Endothelial cell of umbilical vein (primary cell): ENCODE data around the gene ZNF273. TPM values are rescaled to one million over a fixed set of nuclear protein-coding genes. Genes with fewer than 3 reads are reported as not detected.

Source experiments
- BruUV-seq: library from RNA; stranded (reverse); fragments of 400-500 nt; replicated peaks from 2 replicates; lab custom pipeline; 2021; lab: Mats Ljungman, UMichigan
- CTCF ChIA-PET: fragments of 300-600, 350-600 bp; sonication (Branson Sonifier 250); formaldehyde crosslinking; loops from one replicate; lab custom pipeline; 2021; ENCODE audit warnings: antibody characterized with exemption, inconsistent platforms; lab: Charles Lee
- POLR2A ChIA-PET: fragments of 300-600, 350-600 bp; sonication (Branson Sonifier 250); formaldehyde crosslinking; loops from one replicate; lab custom pipeline; 2021; ENCODE audit warnings: antibody characterized with exemption, inconsistent platforms; lab: Charles Lee
- DNase-seq: peaks from one replicate; pipeline ENCODE4 v3.0.0-alpha.2; 2011; ENCODE audit warnings: low read depth, low spot score
- FAIRE-seq: peaks from 2 replicates; lab custom pipeline; 2011; peaks lifted over from hg19 to GRCh38; lab: Jason Lieb, UNC
- H2AFZ ChIP-seq: 2 replicates; pipeline ENCODE4 v1.6.0; 2012; ENCODE audit warnings: low read depth, low read length, control low read depth, inconsistent platforms
- H3K27ac ChIP-seq: 2 replicates; pipeline ENCODE4 v1.5.1; 2011; ENCODE audit warnings: low read depth, mild to moderate bottlenecking, control low read depth, low read length, moderate library complexity; ENCODE audit not compliant: insufficient read depth
- H3K27me3 ChIP-seq, 2 experiments: 2 replicates each; pipeline versions ENCODE4 v1.6.0 to v1.6.1; 2011; ENCODE audit warnings: low read length in 2 of 2, mixed read lengths in 1 of 2; ENCODE audit not compliant: control insufficient read depth in 2 of 2, insufficient read depth in 2 of 2
- H3K36me3 ChIP-seq, 2 experiments: 2 replicates in 1 of 2; 3 replicates in 1 of 2; pipeline ENCODE4 v1.5.1; 2011; ENCODE audit warnings: low read length in 2 of 2, mild to moderate bottlenecking in 1 of 2, moderate library complexity in 1 of 2; ENCODE audit not compliant: control insufficient read depth in 2 of 2, insufficient read depth in 2 of 2; ENCODE audit errors: extremely low read depth in 1 of 2
- H3K4me1 ChIP-seq: 3 replicates; pipeline ENCODE4 v1.5.1; 2011; ENCODE audit warnings: mild to moderate bottlenecking, low read length; ENCODE audit not compliant: control insufficient read depth, insufficient read depth; ENCODE audit errors: extremely low read depth
- H3K4me2 ChIP-seq: 2 replicates; pipeline ENCODE4 v1.6.1; 2011; ENCODE audit warnings: low read length, control low read depth, mixed read lengths; ENCODE audit not compliant: insufficient read depth
- H3K4me3 ChIP-seq, 3 experiments: fragments of 200-600 bp in 1 of 3; sonication (generic), shearing (Covaris generic) in 1 of 3; replicated peaks in 1 of 3; 2 replicates each; pipeline ENCODE4 v1.5.1; 2011 to 2016; ENCODE audit warnings: control low read depth in 3 of 3, low read length in 3 of 3, mild to moderate bottlenecking in 2 of 3, inconsistent platforms in 1 of 3, low read depth in 1 of 3, moderate library complexity in 1 of 3; ENCODE audit not compliant: insufficient read depth in 1 of 3
- H3K79me2 ChIP-seq: 2 replicates; pipeline ENCODE4 v1.6.0; 2012; ENCODE audit warnings: low read length, inconsistent platforms; ENCODE audit not compliant: control insufficient read depth, insufficient read depth
- H3K9ac ChIP-seq: replicated peaks from 2 replicates; pipeline ENCODE3; 2011; ENCODE audit warnings: low read length, control low read depth; ENCODE audit not compliant: insufficient read depth; ENCODE audit errors: extremely low read depth
- H3K9me1 ChIP-seq: replicated peaks from 3 replicates; pipeline ENCODE4 v1.6.0; 2011; ENCODE audit warnings: mild to moderate bottlenecking, low read length; ENCODE audit not compliant: control insufficient read depth, insufficient read depth; ENCODE audit errors: extremely low read depth
- H3K9me3 ChIP-seq: replicated peaks from 2 replicates; pipeline ENCODE4 v1.5.1; 2012; ENCODE audit warnings: low read length, inconsistent platforms; ENCODE audit not compliant: control insufficient read depth, insufficient read depth
- H4K20me1 ChIP-seq: replicated peaks from 2 replicates; pipeline ENCODE3; 2011; ENCODE audit warnings: mild to moderate bottlenecking, low read length; ENCODE audit not compliant: control insufficient read depth, insufficient read depth; ENCODE audit errors: extremely low read depth
- EZH2 ChIP-seq: IDR thresholded peaks from 2 replicates; pipeline ENCODE4 v1.6.1; 2012; ENCODE audit warnings: borderline replicate concordance, low read depth, mild to moderate bottlenecking, moderate library complexity, low read length, inconsistent platforms; ENCODE audit not compliant: severe bottlenecking
- GATA2 ChIP-seq: IDR thresholded peaks from 2 replicates; pipeline ENCODE4 v1.7.0; 2011; ENCODE audit warnings: low read depth, mild to moderate bottlenecking, moderate library complexity, mixed read lengths, low read length; ENCODE audit not compliant: insufficient read length, insufficient read depth
- JUN ChIP-seq: IDR thresholded peaks from 2 replicates; pipeline ENCODE4 v1.6.1; 2011; ENCODE audit warnings: borderline replicate concordance, low read depth; ENCODE audit not compliant: insufficient read length, insufficient read depth
- dilution Hi-C: fragments of 300-500 bp; cut with MboI; formaldehyde crosslinking; loops from one replicate; pipeline ENCODE4 v1.15.0; 2019; ENCODE audit warnings: low sequenced_read_pairs; ENCODE audit not compliant: extremely low pct_ligation_motif_present
- intact Hi-C: fragments of 100-400 bp; cut with micrococcal nuclease; formaldehyde crosslinking; loops from one replicate; pipeline ENCODE4 v1.10.0; 2022
- polyA plus RNA-seq, 4 experiments: library from polyadenylated mRNA; depleted of rRNA in 3 of 4; stranded (reverse) in 3 of 4; unstranded in 1 of 4; fragments of >200 nt; gene quantifications; 2 replicates each; pipeline versions ENCODE4 v1.2.1 to v1.2.3, GENCODE V29; 2011 to 2012; ENCODE audit warnings: missing spikeins in 1 of 4
- total RNA-seq: library from RNA; stranded (reverse); gene quantifications from 2 replicates; pipeline ENCODE4 v1.2.3, GENCODE V29; 2021
- TF ChIP-seq, protein P1 (sequence below), 2 donors: IDR thresholded peaks; 1 replicate in 1 of 2; 2 replicates in 1 of 2; pipeline ENCODE4 v1.5.1; 2011; ENCODE audit warnings: low read length in 2 of 2, mild to moderate bottlenecking in 2 of 2, moderate library complexity in 2 of 2, control low read depth in 1 of 2, inconsistent platforms in 1 of 2, low read depth in 1 of 2; ENCODE audit not compliant: insufficient read depth in 1 of 2; ENCODE audit errors: extremely low read depth in 1 of 2
- TF ChIP-seq, protein P2 (sequence below): IDR thresholded peaks from 2 replicates; pipeline ENCODE4 v1.6.1; 2011; ENCODE audit not compliant: insufficient read depth, insufficient read length

Gene ZNF273
- total and polyA plus RNA-seq, 2 donors (not counting 3 experiments of a cell fraction or from before 2014, with no cell fraction given) = 1.4 to 4.1 TPM

DNA sequence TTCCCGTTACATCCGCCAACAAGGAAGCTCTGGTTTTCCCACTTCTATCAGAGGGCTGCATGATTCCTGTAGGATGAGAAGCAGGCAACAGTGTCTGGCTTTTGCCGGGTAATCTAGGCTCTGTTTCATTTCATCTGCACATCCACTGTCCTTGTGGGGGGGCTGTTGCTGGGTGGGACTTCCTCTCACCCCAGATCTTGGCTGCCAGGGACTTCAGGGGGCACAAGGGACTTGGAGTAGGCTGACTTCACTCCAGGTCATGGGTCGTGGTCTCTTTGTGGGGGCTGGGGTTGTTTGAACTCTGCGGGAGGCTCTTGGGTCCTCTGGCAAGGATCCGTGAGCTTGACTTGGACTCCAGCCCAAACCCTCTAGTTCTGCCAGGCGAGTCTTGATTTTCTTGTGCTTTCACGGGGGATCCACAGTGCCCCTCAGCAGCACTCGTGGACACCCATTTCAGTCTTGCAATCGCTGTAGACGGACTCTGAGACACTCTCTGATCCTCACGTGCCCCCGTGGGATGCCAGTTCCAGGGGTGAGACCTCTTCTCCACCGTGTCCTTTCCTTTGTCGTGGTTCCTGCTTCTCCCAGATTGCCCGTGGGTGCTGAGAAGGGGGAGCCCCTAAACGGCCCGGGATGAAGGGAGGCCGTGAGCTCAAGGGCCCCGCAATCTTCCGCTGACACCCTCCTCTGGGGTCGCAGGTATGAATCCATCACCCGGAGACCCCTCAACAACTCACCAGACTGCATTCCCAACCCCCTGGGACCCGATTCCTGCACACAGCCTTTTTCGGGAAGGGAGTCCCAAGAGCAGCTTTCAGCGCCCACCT, 21.4 kb upstream of the ZNF273 start:
- Histone ChIP-seq H3K4me3 (no peak overlapping the region), H3K36me3 (no peaks in the 10 kb centered on the region), H3K79me2 (no peaks in the 10 kb centered on the region), H2AFZ (no peak overlapping the region), H3K4me2 (no peak overlapping the region), H3K9ac (no peak overlapping the region), H3K27ac (no peak overlapping the region), H3K9me3 (peaks cover 2% of the 10 kb centered on the region), H3K27me3 (peaks cover 2 to 7% of the 10 kb centered on the region in 2 experiments), H4K20me1 (no peaks in the 10 kb centered on the region), H3K4me1 (no peaks in the 10 kb centered on the region), H3K9me1 (no peaks in the 10 kb centered on the region)
- no peak for TF ChIP-seq EZH2
- TF ChIP-seq, protein P1, sequence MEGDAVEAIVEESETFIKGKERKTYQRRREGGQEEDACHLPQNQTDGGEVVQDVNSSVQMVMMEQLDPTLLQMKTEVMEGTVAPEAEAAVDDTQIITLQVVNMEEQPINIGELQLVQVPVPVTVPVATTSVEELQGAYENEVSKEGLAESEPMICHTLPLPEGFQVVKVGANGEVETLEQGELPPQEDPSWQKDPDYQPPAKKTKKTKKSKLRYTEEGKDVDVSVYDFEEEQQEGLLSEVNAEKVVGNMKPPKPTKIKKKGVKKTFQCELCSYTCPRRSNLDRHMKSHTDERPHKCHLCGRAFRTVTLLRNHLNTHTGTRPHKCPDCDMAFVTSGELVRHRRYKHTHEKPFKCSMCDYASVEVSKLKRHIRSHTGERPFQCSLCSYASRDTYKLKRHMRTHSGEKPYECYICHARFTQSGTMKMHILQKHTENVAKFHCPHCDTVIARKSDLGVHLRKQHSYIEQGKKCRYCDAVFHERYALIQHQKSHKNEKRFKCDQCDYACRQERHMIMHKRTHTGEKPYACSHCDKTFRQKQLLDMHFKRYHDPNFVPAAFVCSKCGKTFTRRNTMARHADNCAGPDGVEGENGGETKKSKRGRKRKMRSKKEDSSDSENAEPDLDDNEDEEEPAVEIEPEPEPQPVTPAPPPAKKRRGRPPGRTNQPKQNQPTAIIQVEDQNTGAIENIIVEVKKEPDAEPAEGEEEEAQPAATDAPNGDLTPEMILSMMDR (IDR thresholded peaks at IDR 0.05; ENCODE audit: extremely low read depth in 1 of 2, insufficient read depth in 1 of 2, low read depth in 1 of 2, low read length in 2 of 2) = no peak
- POLR2A ChIA-PET = no interaction called here
- intact Hi-C loops = no loop called here
- no peak for FAIRE-seq
- DNase-seq = no peak
- CTCF ChIA-PET = no interaction called here
- dilution Hi-C loops = no loop called here
- BruUV-seq = no TSS peak

DNA sequence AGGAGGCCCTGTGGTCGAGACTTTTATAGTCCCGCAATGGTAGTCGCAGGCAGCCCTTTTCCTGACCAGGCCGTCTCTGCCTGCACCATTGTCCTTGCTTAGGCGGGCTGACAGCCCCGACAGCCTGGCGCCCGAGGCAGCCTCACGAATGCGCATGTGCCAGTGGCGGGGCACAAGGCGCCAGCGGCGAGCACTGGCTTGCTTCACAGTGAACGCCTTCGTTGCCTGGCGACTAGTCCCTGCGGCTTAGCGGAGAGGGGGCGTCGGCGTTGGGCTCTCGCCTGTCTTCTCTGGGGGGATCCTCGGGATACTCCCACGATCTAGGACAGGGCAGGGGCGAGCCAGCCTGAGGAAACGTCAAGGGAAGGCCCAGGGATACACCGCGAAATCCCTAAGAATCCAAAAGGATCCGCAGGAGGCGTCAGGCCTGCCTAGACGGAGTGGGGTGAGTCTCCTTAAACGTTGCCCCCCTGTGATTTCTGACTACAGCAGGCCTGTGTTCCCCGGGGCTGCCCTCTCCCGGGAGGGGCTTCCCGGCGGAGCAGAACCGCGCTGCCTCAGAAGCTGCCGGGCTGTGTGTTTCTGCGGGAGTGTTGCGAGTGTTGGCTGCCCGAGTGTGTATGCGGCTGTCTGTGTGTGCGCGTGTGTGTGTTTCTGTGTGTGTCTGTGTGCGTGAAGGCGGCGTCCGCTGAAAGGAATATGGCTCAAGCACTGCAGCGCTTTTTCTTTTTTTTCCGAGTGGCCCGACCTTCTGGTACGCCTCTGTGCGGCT, 20.5 kb upstream of the ZNF273 start:
- Histone ChIP-seq H3K9me1 (no peaks in the 10 kb centered on the region), H3K36me3 (no peaks in the 10 kb centered on the region), H3K9ac (no peak overlapping the region), H3K4me1 (no peaks in the 10 kb centered on the region), H3K4me3 (peak overlapping the region in 1 of 3 experiments; percentile 3), H2AFZ (no peak overlapping the region), H3K9me3 (peaks cover 2% of the 10 kb centered on the region), H3K27ac (no peak overlapping the region), H3K4me2 (no peak overlapping the region), H3K27me3 (peaks cover 4 to 7% of the 10 kb centered on the region in 2 experiments), H3K79me2 (no peaks in the 10 kb centered on the region), H4K20me1 (no peaks in the 10 kb centered on the region)
- no TSS peak for BruUV-seq
- ChIA-PET CTCF (no interaction called here), POLR2A (no interaction called here)
- dilution Hi-C loops = no loop called here
- DNase-seq = peak; percentile 31
- intact Hi-C loops = no loop called here
- no peak for TF ChIP-seq GATA2
- TF ChIP-seq JUN = no peak
- TF ChIP-seq EZH2 = peak; percentile 27
- TF ChIP-seq, protein P2, sequence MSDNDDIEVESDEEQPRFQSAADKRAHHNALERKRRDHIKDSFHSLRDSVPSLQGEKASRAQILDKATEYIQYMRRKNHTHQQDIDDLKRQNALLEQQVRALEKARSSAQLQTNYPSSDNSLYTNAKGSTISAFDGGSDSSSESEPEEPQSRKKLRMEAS = no peak
- FAIRE-seq = no peak
